Fibroblast of upper back skin (primary cell): ENCODE data around the gene PHF2.

Experiments used
- DNase-seq: peaks from one replicate; pipeline ENCODE4 v3.0.0-alpha.2; 2013

PHF2 gene

DNA sequence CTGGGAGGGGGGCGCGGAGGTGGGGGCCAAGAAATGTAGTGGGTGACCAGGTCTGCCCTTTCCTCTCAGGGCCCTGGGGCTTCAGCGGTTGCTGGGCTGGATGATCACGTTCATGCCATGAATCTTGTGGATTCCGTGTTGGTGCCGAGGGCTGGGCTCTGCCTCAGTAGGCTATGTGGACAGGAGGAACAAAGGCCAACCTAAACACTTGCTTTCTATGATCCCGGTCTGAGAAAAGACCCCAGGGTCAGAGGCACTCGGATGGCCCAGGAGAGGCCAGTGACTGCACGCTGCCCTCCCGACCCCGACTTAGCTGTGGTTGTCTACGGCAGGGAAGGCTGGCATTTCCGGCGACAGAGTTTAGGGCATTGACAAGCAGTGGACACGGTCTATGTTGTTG, 26.6 kb downstream of the PHF2 start:
- DNase-seq: no peak

DNA sequence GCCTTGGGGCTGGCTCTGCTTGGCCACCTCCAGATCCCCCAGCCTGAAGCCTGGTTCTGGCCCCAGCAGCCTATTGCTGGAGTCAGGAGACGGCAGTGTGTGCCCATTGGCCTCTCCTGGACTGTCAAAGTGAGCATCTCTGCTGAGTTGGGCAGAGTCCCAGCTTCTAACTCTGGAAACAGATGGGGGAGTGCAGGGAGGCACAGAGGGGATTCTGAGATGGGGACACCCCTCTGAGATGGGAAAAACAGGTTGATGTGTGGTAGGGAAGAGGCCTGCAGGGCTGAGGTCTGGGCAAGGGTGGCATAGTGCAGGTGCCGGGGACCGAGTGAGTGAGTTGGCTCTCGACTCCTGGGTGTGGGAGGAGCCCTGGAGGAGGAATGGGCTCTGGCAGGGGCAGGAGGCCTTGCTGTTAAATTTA, 27.5 kb downstream of the PHF2 start:
- no peak for DNase-seq

DNA sequence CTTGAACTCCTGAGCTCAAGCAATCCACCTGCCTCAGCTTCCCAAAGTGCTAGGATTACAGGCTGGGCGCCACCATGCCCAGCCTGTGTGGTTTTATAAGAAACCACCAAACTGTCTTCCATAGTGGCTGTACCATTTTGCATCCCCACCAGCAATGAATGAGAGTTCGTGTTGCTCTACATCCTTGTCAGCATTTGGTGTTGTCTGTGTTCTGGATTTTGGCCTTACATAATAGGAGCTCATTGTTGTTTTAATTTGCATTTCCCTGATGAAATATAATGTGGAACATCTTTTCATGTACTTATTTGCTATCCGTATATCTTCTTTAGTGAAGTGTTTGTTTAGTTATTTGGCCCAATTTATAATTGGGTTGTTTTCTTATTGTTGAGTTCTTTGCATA, 29.8 kb downstream of the PHF2 start:
- DNase-seq: no peak

DNA sequence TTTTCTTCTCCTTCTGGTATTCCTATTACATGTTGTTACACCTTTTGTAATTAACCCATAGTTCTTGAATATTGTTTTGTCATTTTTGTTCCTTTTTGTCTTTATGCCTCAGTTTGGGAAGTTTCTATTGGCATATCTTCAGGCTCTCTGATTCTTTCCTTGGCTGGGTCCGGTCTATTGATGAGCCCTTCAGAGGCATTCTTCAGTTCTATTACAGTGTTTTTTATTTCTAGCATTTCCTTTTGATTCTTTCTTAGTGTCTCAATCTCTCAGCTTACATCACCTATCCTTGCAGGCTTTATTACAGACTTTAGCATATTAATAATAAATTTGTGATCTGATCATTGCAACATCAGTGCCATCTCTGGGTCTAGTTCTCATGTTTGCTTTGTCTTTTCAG, 33.8 kb downstream of the PHF2 start:
- DNase-seq: no peak

DNA sequence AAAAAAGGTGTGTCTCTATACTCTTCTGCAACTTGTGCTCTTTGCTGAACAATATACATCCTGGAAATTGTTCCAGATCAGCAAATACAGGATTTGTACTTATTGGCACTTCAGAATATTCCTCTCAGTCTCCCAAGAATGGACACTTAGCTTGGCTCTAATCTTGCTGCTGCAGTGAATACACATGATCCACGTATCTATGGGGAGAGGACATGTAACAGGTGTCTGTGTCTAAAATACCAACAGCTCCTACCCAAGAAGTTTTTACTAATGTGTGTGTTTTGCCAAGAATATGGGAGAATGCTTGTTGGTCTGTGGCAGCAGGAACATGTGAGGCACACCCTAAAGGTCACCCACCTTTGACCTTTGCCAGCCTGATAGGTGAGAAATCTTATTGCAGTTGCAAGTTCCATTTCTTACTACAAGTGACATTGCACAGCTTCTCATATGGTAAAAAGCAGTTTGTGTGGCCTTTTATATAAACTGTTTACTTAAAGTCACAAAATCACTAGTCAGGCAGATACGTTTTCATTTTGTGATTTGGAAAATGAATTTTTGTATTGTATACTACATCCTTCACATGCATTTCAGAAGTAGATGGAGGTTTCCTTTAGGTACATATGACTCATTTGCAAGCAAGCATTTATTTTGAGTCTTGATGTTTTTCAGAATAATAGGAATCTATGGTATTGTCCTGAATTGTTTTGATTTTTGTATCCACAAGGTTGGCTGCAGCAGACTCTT, 35.8 kb downstream of the PHF2 start:
- no peak for DNase-seq

DNA sequence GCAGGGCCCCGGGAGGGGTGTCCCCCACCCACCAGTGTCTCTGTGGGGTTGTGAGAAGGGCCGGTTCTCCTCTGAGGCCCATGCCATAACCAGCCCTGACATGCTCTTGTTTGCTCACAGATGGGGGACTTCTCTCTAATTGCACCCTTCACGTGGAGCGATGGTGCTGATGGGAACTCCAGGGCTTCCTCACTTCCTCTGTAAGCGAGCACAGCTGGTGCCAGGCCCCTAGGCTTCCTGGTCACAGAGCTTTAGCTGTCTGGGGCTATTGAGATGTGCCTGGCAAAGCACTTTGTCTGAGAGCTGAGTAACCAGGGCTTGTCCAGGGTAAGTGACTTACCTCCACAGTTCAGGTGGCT, 36.4 kb downstream of the PHF2 start:
- no peak for DNase-seq

DNA sequence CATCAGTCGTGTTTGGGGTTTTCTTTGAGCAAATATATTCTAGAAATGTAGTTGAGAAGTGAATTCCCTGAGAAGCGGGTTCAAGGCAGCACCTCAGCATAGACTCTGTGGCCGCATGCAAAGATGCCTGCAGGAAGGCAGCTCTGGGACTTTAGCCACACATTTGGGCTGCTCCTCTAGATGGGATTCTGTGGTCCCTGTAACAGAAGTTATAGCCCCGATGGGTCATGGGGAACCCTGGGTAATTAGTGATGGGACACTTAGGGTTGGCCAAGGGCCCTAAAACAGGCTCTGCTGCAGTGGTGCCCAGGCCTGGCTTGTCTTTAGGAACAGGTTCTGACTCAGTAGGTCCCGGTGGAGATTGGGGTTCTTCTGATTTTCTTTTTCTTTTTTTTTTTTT, 36.8 kb downstream of the PHF2 start:
- DNase-seq: no peak

DNA sequence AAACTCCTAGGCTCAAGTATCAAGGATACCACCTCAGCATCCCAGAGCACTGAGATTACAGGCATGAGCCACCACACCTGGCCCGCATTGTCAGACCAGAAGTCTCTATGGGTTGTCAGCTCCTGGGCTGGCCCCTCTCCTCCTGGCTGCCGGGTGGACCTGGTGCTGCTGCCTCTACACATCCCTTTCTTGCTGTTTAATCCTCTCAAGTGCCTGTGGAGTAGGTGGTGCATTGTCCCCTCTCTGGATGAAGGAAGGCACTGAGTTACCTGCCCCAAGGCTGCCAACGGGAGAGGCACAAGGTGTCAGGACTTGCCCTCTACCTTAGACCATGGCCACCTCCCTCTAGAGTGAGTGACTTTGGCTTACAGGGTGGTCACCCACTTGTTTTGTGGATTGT, 37.4 kb downstream of the PHF2 start:
- DNase-seq: no peak

DNA sequence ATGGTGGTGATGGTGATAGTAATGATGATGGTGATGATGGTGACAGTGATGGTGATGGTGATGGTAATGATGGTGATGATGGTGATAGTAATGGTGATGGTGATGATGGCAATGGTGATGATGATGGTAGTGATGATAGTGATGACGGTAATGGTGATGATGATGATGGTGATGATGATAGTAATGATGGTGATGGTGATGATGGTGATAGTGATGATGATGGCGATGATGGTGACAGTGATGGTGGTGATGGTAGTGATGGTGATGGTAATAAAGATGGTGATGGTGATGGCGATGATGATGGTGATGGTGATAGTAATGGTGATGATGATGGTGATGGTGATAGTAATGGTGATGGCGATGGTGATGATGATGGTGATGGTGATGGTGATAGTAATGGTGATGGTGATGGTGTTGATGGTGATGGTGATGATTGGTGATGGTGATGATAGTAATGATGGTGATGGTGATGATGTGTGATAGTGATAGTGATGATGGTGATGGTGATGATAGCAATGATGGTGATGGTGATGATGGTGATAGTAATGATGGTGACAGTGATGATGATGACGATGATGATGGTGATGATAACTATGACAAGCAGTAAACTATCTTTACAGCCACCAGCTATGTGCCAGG, 38.6 kb downstream of the PHF2 start:
- DNase-seq: no peak

DNA sequence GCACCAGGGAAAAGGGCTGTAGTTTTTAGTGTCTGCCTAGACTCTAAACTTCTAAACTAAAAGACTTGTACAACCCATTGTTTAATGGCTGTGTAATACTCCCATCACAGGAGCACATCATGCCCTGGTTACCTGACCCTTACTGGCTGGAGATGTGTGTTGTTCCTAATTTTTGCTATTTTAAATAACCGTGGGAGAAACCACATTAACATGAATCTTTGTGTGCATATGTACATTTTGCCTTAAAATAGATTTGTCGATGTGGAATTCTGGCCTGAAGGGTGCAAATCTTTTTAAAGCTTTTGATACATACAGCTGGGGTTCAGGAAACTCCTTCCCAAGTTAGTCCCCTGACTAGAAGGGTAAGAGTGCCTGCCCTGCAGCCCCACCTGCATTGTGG, 39.7 kb downstream of the PHF2 start:
- DNase-seq: no peak

DNA sequence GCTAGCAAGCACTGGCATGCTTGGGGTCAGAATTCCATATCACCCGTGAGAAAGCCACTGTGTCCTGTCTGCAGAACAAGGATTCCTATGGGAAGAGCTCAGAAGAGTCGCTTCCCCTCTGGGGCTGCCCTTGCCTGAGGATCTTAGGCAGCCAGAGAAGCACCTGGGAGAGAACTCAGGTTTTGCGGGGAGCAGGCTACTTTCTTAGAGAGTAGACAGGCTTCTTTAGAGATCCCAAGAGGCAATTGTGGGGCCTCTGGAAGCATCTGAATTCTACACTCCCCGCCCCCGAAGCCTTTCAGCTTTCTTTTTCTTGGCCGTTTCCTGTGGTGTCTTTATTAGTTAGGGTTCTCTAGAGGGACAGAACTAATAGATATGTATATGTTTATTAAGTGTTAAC, 40.9 kb downstream of the PHF2 start:
- no peak for DNase-seq

DNA sequence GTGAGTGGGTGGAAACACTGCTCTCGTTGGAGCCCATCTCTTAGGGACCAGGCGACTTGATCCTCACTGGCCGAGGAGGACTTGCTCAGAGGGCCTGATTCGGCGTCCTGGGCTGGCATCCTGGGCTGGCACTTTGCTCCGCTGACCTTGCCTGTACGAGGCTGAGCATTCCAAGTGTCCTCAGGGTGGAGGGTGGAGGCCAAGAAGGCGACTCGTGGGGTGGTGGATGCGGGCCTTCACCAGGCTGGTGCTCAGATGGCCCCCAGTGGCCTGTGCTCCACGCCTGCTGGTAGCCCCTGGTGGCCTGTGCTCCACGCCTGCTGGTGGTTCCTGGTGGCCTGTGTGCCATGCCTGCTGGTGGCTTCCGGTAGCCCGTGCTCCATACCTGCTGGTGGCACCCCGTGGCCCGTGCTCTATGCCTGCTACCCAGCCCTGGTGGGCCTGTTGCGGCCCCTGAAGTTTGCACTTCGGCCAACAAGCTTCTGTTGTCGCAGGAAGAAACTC, 42.9 kb downstream of the PHF2 start:
- no peak for DNase-seq

DNA sequence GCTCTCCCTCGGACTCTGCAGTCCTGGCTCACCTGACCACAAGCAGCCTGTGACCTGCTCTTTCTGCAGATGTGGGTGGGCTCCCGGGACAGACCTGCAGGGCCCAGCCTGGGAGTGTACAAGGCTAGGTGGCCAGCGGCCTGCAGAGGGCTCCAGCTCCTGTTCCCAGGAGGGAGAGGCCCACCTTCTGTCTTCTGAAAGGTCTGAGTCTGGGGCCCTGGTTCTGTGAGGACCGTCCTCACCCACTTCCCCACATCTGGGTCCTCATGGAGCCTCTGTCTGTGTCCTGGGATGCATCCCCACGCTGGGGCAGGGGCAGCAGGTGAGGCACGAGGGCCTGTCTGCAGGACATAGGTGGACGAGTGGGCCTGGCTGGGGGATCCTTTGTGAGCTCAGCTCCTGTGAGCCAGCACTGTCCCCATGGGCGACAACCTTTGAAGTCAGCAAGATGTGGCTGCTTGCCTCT, 43.7 kb downstream of the PHF2 start:
- no peak for DNase-seq

DNA sequence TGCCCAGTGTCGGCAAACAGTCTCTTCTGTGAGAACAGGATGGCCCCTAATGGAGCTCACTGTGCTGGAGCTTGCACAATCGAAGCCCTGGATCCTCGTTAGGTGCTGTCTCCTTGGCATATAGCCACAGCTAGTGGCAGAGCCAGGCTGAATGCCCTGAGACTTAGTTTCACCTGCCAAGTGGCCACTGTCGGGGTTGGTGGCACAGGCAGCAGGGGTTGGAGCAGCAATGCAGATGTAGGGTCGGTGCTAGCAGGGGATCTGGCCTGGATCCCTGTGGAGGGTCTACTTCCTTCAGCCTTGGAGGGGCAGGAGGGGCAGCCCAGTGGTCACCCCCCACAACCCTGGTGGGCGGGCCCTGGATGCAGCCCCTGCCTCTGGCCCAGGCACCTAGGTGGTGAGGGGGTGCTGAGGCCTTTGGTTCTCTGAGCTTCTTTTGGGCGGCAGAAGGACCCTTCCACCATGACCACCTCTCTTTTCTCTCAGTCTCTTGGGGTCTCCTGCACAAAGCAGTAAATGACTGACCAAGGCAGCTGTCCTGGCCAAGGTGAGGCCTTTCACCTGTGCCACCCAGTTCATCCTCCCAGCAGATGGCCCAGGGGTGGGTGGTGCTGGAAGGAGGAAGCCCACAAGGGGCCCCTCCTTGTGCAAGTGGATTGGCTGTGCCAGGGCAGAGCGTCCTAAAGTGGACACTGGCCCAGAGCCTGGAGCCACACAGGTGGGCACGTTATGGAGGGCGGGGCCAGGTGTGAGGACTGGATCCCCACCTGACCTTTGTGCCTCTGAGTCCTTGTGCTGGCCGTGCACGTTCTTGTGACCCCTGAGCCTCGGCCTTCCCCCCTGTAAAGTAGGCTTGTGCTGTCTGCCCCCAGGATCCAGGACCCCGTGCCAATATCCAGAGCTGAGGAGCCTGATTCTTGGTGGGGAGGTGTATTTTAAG, 44.8 kb downstream of the PHF2 start:
- no peak for DNase-seq

DNA sequence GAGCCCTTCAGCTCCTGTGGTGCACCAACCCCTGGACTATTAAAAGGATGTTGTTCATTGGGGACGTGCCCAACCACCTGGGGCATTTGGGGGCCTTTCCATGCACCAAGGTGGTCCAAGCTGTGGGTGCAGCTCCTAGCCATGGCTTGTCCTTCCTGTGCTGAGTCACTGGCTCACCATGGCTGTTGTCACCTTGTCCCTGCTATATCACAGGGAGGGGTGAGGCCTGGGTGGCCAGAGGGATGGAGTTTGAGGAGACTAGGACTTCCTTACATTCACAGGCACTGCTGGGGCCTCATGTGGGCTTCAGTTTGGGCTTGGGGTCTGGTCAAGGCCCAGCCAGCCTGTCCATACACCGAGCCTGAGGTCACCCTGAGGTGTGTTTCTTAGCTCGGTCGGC, 45.5 kb downstream of the PHF2 start:
- no peak for DNase-seq

DNA sequence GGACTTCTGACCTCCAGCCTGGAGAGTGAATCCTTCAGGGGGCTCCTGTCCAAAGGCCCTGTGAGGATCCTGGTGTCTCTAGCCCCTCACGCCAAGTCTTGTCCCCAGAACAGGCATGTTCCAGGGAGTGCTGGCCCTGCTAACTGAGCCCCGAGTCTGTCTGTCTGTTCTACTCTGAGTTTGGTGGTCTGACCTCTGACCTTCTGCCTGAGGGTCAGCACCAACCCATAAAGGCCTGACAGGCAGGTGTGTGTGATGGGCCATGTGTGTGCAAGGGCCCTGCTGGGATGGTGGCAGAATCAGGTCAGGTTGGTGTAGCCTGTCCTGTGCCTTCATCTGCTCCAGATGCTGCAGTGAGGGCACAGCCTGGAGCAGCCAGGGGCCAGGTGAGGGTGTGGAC, 46.3 kb downstream of the PHF2 start:
- no peak for DNase-seq

DNA sequence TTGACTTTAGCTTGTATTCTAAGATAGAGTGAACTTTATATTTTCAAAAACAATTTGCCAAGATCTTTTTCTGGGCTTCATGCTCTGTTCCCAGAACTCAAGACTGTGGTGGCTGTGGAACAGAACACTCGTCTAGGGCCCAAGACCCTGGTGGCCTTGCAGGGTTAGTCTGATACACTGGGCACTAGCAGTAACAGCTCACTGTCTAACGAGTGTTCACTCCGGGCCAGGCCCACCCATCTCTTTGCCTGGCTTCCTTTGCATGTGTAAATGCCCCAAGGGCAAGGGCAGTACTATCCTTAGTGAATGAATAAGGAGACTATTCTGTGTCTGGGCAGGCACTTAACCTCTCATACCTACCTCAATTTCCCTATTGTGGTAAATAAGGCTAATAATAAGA, 47.4 kb downstream of the PHF2 start:
- DNase-seq: no peak

DNA sequence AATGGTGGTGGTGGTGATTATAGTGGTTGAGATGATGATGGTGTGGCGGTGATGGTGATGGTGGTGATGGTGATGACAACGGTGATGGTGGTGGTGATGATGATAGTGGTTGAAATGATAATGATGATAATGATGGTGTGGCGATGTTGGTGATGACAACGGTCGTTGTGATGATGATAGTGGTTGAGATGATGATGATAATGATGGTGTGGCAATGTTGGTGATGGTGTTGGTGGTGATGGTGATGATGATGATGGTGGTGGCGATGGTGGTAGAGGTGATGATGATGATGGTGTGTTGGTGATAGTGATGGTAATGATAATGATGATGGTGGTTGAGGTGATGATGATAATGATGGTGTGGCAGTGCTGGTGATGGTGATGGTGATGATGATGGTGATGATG, 48.0 kb downstream of the PHF2 start:
- no peak for DNase-seq

DNA sequence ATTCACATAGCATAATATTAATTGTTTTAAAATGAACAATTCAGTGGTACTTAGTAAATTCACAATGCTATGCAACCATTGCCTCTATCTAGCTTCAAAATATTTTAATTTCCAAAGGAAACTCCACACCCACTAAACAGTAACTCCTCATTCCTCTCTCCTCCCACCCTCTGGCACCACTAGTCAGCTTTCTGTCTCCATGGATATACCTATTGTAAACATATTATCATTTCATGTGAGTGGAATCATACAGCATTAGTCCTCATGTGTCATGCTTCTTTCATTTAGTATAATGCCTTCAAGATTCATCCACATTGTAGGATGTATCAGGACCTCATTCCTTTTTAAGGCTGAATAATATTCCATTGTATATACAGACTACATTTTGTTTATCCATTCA, 48.6 kb downstream of the PHF2 start:
- no peak for DNase-seq

DNA sequence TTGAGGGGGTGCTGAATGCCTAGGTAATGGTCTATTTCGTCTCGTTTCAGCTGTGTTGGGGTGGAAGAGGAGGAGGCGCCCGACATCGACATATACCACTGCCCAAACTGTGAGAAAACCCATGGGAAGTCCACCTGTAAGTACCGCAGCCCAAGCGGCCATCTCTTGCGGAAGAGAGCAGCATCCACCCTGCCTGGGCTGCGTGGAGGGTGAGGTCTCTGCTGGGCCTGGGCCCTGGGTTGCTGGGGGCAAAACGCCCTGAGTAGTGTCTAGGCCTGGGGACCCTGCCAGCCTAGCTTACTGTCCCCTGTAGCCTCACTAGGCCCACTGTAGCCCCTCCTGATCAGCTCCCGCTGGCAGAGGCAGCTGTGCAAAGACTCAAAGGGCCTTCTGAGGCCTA, 53.5 kb downstream of the PHF2 start:
- no peak for DNase-seq

DNA sequence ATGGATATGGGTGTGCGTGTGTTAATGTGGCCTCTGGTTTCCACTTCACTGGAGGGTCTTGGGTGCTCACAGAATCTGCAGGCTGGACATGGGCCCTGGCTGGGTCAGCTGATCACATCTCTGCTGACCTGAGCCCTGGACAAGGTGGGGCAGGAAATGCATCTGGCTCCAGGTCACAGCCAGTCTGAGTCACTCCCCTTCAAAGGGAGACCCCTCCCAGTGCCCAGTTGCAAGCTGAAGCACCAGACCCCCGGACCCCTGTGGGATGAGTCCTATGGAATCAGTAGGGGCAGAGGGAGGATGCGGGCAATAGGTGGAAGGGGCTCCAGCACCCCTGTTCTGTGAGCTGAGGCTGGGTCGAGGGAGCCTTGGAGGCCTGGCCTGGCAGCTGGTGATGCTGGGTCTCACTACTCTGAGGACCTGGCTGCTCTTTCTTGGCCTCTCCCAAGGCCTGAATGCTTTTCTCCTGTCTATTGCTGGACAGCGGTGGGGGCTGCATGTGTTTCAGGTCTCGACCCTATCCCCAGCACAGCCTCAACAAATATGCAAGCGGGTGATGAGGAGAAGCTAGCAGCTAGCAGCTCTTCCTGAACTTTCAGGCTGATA, 54.5 kb downstream of the PHF2 start:
- no peak for DNase-seq

DNA sequence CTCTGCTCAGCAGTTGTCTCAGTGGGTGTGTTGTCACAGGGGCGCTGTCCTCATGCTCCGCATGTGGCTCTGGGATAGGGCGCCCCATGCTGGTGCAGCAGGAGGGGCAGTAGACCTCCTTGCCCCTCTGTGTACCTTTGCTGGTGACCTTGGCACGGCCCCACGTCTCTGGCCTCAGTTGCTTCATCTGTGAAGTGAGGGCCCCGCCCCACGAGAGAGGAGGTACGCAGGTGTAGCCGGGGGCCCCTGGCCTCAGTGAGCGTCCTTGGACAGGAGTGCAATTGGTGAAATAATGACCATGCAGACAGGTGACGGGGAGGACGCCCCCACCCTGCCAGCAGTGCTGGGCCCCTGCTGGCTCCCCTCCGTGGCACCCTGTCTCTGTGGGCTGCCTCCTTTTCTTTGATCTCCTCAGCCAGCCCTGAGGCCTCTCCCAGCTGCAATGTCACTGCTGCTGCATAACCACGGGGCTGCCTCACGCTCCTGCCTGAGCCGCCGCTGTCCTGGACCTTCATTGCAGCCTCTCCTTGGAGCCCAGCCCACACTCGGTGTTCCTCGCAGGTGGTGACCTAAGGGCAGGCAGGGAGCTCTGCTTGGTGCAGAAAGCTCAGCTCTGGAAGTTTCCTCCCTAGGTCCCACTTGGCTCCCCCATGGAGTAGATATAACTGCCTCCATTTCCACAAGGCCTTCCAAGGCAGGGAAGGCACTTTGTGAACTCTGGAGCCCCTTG, 57.3 kb downstream of the PHF2 start:
- no peak for DNase-seq
